SK-N-MC (cell line): ENCODE results near the gene TIMM29.

ENCODE experiments used
- EZH2 ChIP-seq: fragments of 200-600 bp; sonication (generic); IDR thresholded peaks from one replicate; pipeline ENCODE4 v1.6.1; 2017; ENCODE audit warnings: antibody characterized with exemption
- POLR2AphosphoS5 ChIP-seq: IDR thresholded peaks from 2 replicates; pipeline ENCODE4 v1.6.1; 2012; ENCODE audit warnings: mild to moderate bottlenecking, low read depth, low read length, borderline replicate concordance

- TF ChIP-seq EZH2 (no peak), POLR2AphosphoS5 (no peak)
Observed at GRCh38 chr19:10881403-10882107, 47.1 kb upstream of the TIMM29 start.
